GM19238 (cell line): ENCODE data around the gene SCMH1.

ENCODE experiments used
- DNase-seq: peaks from one replicate; pipeline ENCODE4 v3.0.0; 2011; ENCODE audit warnings: low spot score; ENCODE audit not compliant: insufficient read length

SCMH1 gene

DNA sequence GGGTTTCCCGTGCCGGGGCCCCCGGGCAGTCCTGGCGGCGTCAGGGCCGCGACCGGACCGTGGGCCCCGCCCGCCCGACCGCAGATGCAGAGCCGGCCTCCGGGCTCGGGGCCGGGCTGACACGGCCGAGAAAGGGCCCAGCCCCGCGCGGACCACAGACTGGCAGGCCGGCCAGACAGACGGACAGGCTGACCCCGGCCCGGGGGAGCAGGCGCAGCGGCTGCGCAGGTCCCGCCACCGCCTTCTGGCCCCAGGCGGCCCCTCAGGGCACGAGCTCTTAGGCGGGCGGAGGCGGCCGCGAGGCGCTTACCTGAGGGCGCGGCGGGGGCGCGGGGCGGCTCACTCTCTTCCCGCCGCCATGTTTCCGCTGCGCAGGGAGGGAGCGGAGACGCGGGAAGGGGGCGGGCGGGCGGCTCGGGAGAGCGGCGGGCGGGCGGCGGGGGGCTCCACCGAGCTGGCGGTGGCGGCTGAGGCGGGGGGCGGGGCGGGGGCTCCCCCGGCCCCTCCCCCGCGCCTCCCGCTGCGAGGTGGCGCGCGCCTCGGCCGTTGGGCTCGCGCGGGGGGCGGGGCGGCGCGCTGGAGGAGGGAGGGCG, at the start of gene SCMH1:
Gene SCMH1, minus strand, starts transcription at position 558 of the 593 bp plus-strand sequence. CDS start 56,173 bp downstream, outside the sequence.
- peak; percentile 74 for DNase-seq

DNA sequence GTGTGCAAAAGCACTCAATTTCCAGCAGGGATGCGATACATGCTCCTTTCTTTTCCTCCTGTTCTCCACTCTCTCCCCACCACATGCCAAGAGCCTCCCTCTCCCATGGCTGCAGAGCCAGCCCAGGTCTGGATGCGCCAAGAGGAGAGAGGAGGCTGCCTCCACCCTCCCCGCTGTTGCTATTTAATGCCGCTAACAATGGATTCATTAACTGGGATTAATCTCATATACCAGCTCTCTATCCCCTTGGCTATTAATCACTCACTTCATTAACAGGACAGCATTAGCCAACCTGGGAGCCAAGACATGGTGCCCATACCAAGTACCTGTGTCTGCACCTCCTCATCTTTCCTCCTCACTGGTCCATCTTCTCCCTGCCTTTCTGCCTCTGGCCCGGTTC, 49.1 kb upstream of the SCMH1 start:
- no peak for DNase-seq

DNA sequence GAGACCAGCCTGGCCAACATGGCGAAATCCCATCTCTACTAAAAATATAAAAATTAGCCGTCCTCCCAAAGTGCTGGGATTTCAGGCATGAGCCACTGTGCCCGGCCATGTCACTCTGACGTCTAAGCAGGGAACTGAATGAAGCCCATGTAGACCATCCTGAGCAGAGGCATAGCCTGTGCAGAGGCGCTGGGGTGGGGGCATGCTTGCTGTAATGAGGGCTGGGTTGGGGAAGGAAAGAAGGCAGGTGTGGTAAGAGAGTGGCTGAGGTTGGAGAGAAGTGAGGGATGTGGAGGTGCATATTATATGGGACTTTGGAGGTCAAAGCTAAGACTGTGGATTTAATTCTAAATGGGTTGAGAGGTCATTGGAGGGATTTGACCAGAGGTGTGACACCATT, 47.1 kb upstream of the SCMH1 start:
- DNase-seq, result no peak

DNA sequence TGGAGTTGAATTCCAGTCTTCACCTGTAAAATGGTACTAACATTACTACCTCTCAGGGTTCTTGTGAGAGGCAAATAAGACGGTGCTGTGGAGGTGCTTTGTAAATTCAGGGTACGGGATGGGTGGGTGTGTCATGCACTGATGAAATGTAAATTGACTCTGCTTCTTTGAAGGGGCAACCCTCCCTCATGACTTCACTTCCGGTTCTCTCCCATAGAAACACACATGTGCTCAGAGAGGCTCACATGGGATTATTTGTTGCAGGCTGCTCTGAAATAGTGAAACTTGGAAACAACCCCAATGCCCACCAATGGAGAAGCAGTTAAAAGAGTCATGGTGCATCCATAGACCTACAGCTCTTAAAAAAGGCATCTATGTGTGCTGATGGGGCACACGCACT, 44.9 kb upstream of the SCMH1 start:
- no peak for DNase-seq

DNA sequence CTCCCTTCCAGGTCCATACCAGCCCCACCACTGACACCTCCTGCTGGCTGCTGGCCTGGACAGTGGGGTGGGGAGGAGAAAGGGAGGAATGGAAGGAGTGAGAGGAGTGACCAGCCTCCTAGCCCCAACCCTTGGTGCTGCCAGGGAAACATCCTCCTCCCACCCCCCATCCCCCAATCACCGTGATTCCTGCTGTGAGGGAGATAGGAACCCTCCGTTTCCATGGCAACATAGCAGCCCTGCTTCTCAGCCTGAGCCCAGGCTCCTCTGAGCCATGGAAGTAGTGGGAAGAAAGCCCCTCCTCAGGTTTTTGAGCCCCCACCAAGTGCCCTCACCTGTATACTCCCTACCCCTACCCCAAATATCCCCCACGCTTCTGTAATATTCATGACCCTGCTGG, 44.4 kb upstream of the SCMH1 start:
- no peak for DNase-seq

DNA sequence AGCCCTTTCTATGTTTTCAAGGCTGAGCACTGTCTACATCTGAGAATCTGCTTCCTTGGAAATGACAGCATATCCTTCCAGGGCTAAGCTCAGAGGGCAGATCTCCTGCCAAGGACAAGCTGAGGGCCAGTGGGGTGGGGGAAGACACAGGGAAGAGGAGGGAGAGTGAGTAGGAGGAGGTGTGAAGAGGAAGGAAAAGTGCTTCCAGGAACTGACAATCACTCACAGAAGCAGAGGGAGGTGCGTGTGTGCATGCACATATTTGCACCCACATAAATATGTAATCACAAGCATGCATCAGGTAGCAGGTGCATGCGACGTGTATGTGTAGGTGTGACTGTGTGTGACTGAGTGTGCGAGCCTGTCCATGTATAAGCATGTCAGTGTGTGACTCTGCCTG, 43.7 kb upstream of the SCMH1 start:
- DNase-seq, result no peak

DNA sequence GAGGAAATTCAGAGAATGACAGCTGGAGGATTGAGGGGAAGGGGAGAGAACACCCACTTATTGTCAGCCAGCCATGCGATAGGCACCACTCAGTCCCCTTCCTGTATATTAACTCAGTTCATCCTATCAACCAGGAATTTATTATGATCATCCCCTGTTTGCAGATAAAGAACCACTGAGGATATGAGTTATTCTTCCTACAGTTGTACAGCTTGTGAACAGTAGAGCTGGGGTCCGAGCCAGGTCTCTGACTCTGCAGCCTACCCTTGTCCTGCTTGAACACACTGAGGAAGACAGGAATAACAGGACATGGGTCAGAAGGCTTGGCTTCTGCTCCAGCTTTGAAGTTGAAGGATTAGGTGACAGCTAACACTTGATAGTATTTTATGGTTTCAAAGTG, 42.0 kb upstream of the SCMH1 start:
- DNase-seq, result no peak

DNA sequence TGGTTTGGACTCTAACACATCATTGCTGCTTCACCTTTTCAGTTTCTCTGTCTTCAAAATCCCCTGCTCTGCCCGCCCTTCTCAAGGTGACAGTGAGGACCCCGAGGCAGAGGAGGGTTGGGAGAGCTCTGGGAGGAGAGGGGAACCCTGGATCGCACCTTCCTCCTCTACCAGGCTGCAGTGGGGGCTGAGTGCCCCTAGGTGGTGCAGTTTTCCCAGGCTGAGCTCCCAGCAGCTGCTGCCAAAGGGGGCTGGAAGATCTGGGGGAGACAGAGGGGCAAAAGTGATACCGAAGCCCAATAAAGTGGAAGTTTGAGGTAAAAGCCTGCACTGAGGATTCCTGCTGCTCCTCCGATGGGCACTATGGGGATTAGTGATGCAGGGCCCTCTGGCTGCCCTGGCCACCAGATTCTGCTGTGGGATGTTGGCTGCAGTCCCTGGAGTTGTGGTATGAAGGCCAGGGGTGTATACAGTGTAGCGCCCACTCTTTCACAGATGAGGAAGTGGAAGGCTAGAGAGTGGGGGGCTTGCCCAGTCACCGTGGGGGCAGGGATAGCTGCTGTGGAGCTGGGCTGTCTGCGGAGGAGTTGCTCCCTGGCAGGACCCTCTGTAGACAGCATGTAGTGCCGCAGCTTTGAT, 40.7 kb upstream of the SCMH1 start:
- peak; percentile 27 for DNase-seq

DNA sequence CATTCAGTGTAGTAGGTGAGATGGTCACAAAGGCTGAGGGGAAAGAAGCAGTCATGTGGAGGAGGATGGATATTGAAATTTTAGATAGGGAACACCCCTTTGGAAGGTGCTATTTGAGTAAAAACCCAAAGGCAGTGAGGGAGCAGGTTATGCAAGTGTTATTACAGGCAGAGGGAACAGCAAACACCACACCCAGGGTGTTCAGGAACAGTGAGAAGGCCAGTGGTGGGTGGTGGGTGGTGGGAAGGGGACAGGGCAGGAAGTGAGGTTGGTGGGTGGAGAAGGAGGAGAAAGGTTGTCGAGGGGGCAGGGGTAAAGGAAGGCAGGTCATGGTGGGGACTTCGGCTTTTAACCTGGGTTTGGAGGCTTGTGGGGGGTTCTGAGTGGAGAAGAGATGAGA, 39.2 kb upstream of the SCMH1 start:
- DNase-seq, result no peak

DNA sequence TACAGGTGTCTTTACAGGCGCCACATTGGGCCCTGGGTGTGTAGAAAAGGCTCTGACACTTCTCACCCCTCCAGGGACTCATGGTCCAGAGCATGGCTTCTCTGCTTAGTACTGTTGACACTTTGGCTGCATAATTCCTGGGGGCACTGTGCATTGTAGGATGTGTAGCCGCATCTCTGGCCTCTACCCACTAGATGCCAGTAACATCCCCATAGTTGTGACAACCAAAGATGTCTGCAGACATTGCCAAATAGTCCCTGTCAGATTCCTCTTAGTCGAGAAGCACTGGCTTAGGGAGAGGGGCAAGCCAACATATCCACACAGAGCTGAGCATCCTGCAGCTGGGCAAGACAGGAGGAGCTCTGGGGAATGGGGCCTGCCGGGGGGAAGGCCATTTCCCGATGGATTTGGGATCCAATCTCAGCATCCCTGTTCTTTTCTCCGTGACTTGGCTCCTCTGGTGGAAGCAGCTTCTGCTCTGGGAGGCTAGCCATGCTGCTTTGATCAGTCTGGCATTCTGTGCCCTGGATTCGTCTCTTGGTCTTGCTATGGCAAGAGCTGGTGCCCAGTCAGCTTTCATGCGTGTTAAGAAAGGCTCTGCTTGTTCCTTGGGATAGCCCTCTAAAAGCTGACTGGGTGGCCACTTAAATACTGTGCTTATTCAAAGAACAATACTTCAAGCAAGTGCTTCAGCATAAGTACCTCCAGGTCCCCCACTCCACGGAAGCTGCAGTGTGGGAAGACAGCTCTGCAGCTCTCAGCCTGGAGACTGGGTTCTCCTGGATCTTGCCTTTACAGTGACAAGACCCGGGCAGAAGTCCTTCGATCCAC, 38.3 kb upstream of the SCMH1 start:
- no peak for DNase-seq

DNA sequence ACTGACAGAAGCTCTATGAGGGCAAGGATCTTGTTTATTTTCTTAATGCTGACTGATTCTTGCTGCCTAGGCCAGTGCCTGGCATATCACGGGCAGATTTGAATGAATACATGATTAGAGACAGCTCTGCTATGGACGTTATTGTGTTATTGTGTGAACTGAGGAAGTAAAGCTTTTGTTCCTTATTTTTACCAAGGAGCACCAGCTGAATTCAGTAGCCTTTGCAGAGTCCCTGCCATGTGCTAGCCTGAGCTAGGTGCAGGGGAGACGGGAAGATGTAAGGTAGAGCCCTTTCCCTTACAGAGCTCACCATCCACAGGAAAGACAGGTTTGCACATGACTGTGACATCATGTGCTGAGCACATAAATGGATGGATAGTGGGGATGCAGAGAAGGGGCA, 36.0 kb upstream of the SCMH1 start:
- no peak for DNase-seq

DNA sequence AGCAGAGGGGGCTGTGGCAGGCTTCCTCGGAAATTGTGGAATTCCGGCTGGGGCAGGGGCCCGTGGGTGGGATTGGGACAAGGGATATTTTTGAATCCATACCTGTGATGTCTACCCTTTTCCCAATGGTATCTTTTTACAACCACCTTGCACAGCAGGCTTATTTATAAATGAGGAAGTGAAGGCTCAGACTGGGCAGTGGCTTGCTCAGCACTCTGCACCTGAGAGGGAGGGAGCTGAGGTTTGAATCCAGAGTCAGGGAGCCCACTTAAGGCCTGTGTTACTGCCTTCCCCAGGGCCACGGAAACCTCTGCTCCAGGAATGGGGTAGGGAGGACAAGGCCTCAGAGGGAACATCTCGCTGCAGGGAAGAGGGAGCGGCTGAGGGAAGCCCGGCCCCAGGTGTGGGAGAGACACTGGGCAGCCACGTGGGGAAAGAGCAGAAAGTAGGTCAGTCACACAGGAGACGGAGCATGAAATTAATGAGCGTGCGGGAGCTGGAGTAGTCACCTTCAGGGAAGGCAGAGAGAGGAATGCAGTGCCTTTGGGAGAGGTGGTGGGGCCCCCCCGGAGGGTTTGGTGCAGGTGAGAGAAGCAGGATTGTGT, 35.4 kb upstream of the SCMH1 start:
- DNase-seq, result no peak

DNA sequence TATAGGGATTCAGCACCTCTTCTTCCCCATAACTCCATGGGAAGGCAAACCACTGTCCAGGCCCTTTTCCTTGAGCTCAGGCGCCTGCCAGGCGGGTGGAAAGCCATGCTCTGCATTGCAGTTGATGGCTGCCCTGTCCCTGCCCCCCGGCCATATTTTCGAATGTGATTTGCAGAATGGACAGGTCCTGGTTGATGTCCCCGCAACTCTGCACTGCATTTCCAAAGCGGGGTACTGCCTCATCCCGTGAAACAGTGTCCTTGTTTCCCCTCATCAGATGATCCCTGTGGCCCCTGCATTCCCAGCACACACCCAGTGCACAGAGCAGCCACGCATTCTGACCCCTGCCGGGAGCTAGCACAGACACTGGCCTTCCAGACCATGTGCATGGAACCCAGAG, 33.7 kb upstream of the SCMH1 start:
- DNase-seq, result no peak

DNA sequence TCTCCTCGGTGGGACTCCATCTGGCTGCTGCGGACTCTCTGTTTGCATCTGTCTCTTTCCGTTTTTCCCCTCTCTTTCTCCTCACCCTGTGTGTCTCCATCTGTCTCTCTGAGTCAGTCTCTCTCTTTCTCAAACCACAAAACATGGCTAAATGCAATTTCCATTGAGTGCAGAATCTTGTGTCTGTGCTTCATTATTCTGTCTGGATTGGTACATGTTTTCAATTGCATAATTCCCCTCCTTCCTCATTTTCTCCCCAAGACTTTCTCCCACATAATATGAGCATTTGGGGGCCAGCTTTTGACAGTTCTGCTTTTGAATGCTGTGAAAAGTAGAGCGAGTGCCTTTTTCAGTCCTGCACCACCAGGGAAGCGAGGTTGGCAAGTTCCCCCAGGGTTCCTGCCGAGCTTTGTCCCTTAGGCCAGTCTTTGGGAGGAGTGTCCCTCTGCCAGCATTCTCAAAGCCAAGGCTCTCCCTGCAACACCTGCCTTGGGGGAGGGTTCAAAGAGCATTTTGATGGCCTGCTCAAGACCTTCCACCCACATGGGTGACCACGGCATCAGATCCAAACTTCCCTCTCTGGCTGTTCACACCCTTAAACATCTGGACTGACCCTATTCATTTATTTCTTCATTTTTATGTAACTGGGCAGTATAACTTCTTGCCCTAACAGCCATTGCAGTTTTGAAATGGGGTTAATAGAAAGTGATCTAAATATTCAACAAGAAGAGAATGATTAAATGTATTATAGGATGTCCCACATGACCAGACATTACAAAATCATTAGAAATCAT, 32.8 kb upstream of the SCMH1 start:
- no peak for DNase-seq

DNA sequence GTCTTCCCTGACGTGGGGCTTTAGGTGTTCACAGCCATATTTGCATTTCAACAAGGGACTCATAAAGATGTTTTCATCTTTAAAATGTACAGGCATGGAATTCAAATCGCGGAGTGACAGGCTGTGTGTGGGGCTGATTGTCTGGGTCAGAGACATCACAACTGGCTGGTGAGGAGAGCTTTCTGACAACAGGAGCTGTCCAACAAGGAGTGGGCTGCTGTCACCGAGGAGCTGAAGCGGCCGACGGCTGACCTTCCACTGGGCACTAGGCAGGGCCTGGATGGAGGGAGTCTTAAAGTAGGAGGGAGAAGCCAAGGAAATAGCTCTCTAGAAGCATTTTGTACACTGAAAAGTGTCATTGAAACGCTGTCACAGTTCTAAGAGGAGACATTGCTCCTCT, 30.5 kb upstream of the SCMH1 start:
- DNase-seq, result no peak

DNA sequence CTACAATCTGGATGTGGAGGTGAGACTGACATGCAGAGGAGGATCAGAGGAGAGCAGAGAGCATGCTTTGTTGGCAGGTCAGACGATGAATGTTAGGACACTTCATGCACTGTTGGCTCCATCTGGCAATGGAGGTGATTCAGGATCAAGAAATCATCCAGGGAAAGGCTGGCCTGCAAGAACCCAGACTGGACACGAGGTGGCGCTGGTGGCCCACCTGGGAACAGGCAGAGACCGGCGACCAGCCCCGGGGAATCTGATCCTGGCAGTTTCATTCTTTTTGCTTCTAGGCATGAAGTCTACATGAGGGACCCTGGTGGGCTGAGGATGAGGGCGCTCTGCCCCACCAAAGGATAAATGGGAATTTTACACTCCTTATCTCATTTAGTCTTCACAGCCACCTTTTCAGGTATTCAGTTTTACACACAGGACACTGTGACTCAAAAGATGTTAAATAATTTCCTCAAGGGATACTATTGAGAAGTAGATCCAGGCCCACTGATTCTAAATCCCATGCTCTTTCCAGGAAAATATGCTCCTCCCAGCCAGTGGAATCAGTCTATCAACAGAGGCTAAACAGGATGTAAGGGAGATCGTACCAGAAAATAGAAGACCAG, 26.2 kb upstream of the SCMH1 start:
- peak; percentile 64 for DNase-seq

DNA sequence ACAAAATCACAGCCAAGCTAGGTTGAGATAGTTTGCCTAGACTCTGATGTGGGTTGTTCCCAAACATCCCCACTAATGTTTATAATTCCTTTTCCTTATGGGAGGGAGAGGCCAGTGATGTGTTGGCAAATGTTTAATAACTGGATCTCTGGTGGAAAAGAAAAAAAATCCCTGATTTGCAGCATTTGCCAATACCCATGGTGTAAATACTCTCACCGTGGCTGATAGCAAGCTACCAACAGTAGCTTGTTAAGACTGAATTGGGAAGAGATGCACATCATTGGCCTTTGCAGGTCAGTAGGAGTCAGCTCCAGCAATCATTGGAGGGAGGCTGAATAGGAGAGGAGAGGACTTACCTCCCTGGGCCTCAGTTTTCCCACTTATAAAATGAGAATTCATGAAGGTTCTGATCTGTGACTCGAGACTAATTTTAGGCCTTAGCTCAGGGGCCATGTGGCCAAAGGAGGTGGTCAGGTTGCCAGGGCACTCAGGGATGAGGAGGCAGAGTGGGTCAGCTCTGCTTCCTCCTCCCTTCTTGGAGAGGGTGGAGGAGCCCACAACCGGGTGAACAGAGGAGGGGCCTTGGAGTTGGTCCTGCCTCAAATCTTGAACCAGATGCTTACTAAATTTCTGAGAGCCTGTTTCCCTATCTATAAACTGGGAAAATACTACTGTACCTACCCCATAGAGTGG, 20.0 kb upstream of the SCMH1 start:
- DNase-seq, result no peak

DNA sequence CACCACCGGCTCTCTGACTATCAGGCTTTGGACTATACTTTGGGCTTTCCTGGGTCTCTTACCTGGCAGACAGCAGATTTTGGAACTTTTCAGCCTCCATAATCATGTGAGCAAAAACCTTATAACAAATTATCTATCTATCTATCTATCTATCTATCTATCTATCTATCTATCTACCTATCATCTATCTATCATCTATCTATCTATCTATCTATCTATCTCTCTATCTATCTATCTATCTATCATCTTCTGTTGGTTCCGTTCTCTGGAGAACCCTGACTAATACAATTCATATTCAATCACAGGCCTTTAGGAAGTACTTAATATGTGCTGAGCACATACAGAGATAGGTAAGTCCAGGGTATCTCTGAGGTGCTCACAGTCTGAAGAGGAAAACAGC, 18.7 kb upstream of the SCMH1 start:
- DNase-seq, result no peak

DNA sequence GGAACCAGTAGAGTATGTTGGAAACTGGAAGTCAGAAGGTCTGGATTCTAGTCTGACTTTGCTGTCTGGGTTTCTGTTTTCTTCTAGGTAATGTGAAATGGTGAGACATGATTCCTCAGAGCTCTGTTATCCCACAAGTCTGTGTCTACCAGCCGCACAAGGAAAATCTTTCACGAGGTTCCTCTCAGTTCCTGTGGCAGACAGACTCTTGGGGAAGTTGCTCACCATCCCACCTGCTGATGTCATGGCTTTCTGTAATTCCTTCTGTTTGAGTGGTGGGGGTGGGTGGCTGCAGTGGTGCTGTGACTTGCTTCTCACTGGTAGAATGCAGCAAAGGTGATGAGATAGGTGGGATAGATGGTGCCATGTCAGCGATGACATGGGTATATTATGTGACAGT, 17.1 kb upstream of the SCMH1 start:
- DNase-seq, result no peak

DNA sequence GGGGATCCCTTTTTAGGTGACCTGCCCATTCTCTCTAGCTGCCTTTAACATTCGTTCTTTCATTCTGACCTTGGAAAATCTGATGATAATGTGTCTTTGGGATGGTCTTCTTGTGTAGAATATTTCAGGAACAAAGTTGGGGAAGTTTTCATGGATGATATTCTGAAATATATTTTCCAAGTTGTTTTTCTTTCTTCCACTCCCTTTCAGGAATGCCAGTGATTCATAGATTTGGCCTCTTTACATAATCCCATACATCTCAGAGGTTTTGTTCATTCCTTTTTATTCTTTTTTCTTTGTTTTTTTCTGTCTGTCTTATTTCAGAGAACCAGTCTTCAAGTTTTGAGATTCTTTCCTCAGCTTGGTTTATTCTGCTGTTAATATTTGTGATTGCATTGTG, 13.9 kb upstream of the SCMH1 start:
- DNase-seq, result no peak
